PC-9 (cell line): Measurements from ENCODE around the gene HOXC10. TPM values are rescaled to one million over a fixed set of nuclear protein-coding genes. Genes with fewer than 3 reads are reported as not detected.

ENCODE experiments used
- BruUV-seq: library from RNA; stranded (reverse); fragments of 400-500 nt; replicated peaks from 2 replicates; lab custom pipeline; 2021; lab: Mats Ljungman, UMichigan
- CTCF ChIA-PET: fragments of 300-600 bp; sonication (Branson Sonifier 250); formaldehyde crosslinking; loops from one replicate; lab custom pipeline; 2022; ENCODE audit warnings: antibody characterized with exemption; lab: Charles Lee
- POLR2A ChIA-PET: fragments of 300-600 bp; sonication (Branson Sonifier 250); formaldehyde crosslinking; loops from one replicate; lab custom pipeline; 2022; ENCODE audit warnings: antibody characterized with exemption; ENCODE audit not compliant: unreplicated experiment; lab: Charles Lee
- DNase-seq, 2 experiments: peaks; one replicate each; pipeline versions ENCODE4 v3.0.0 to v3.0.0-alpha.2; 2015 to 2022; ENCODE audit warnings: mixed read lengths in 1 of 2
- H2AFZ ChIP-seq: fragments of 200-600 bp; sonication (generic); 2 replicates; pipeline ENCODE4 v1.8.1; 2017; ENCODE audit warnings: antibody characterized with exemption
- H3F3A ChIP-seq: fragments of 200-600 bp; sonication (generic); 2 replicates; pipeline ENCODE4 v1.8.1; 2017; ENCODE audit warnings: antibody characterized with exemption, mild to moderate bottlenecking, low read depth; ENCODE audit not compliant: insufficient read depth
- H3K27ac ChIP-seq: fragments of 200-600 bp; sonication (generic); 2 replicates; pipeline ENCODE4 v1.6.1; 2016; ENCODE audit warnings: mixed run types
- H3K27me3 ChIP-seq: fragments of 200-600 bp; sonication (generic); 2 replicates; pipeline ENCODE4 v1.6.1; 2016; ENCODE audit warnings: low read depth, mixed run types; ENCODE audit not compliant: insufficient read depth
- H3K36me3 ChIP-seq: fragments of 200-600 bp; sonication (generic); 2 replicates; pipeline ENCODE4 v1.6.1; 2016; ENCODE audit warnings: low read depth, mixed run types
- H3K4me1 ChIP-seq: fragments of 200-600 bp; sonication (generic); replicated peaks from 2 replicates; pipeline ENCODE4 v1.6.1; 2016; ENCODE audit warnings: mixed run types; ENCODE audit not compliant: insufficient read depth
- H3K4me2 ChIP-seq: fragments of 200-600 bp; sonication (generic); 2 replicates; pipeline ENCODE4 v1.6.1; 2017; ENCODE audit warnings: mixed run types
- H3K4me3 ChIP-seq: fragments of 200-600 bp; sonication (generic); 2 replicates; pipeline ENCODE4 v1.6.1; 2016; ENCODE audit warnings: mixed run types
- H3K79me2 ChIP-seq: fragments of 200-600 bp; sonication (generic); 2 replicates; pipeline ENCODE4 v1.6.1; 2017; ENCODE audit warnings: low read depth, mixed run types
- H3K9me2 ChIP-seq: fragments of 200-600 bp; sonication (generic); 2 replicates; pipeline ENCODE4 v1.8.1; 2017; ENCODE audit warnings: mild to moderate bottlenecking; ENCODE audit not compliant: insufficient read depth
- H3K9me3 ChIP-seq: fragments of 200-600 bp; sonication (generic); 2 replicates; pipeline ENCODE4 v1.8.1; 2016; ENCODE audit warnings: low read depth; ENCODE audit not compliant: insufficient read depth
- H4K20me1 ChIP-seq: fragments of 200-600 bp; sonication (generic); 2 replicates; pipeline ENCODE4 v1.8.1; 2017; ENCODE audit not compliant: insufficient read depth
- CTCF ChIP-seq: fragments of 200-600 bp; sonication (generic); conservative IDR thresholded peaks from 2 replicates; pipeline ENCODE4 v1.6.1; 2017; ENCODE audit warnings: mixed run types, antibody characterized with exemption, mild to moderate bottlenecking, moderate library complexity
- EZH2 ChIP-seq: fragments of 200-600 bp; sonication (generic); IDR thresholded peaks from 2 replicates; pipeline ENCODE4 v1.8.0; 2017; ENCODE audit warnings: antibody characterized with exemption, low read depth
- intact Hi-C: fragments of 100-400 bp; cut with micrococcal nuclease; formaldehyde crosslinking; loops from one replicate; pipeline ENCODE4 v1.10.0; 2022; ENCODE audit not compliant: unreplicated experiment
- total RNA-seq: library from RNA; stranded (reverse); gene quantifications from 2 replicates; pipeline ENCODE4 v1.2.3, GENCODE V29; 2021

Gene HOXC10
- total RNA-seq, 1 experiment from 2014 or later = 1.1 TPM

GRCh38 chr12:53952871-53953734 is 31.8 kb upstream of the HOXC10 start:
- peak overlapping the region; percentile 83 for H3K4me2 ChIP-seq

GRCh38 chr12:53953831-53954693 is 30.9 kb upstream of the HOXC10 start:
- H2AFZ ChIP-seq = no peak overlapping the region
- no peaks in the 10 kb centered on the region for H4K20me1 ChIP-seq
- peaks cover 14% of the 10 kb centered on the region; the same call in 1 of the 2 replicates for H3F3A ChIP-seq
- H3K27ac ChIP-seq = no peak overlapping the region
- H3K4me1 ChIP-seq = peaks cover 15% of the 10 kb centered on the region
- TF ChIP-seq CTCF = no peak
- no peak for TF ChIP-seq EZH2
- H3K36me3 ChIP-seq = no peaks in the 10 kb centered on the region
- DNase-seq = no peak
- H3K9me3 ChIP-seq = no peaks in the 10 kb centered on the region
- CTCF ChIA-PET = interaction anchor here (0.6 kb wide), 1 partner anchor 150 kb away, joined by 9 read pairs; no protein-coding TSS in a partner anchor
- POLR2A ChIA-PET = no interaction called here
- peak overlapping the region; percentile 54 for H3K4me3 ChIP-seq
- no TSS peak for BruUV-seq
- no peaks in the 10 kb centered on the region for H3K9me2 ChIP-seq
- H3K79me2 ChIP-seq = no peaks in the 10 kb centered on the region
- intact Hi-C loops = loop anchor here (1.0 to 5.0 kb wide), 4 partner anchors 87 to 207 kb away; no protein-coding TSS in a partner anchor
- no peaks in the 10 kb centered on the region for H3K27me3 ChIP-seq
- peak overlapping the region; percentile 83 for H3K4me2 ChIP-seq

More at GRCh38 chr12:53952871-53953734, 31.8 kb upstream of the HOXC10 start:
- POLR2A ChIA-PET = no interaction called here
- intact Hi-C loops = loop anchor here (1.0 to 5.0 kb wide), 4 partner anchors 86 to 206 kb away; no protein-coding TSS in a partner anchor
- no peaks in the 10 kb centered on the region for H3K9me2 ChIP-seq
- H3K27ac ChIP-seq = no peak overlapping the region
- CTCF ChIA-PET = interaction anchor here (0.6 kb wide), 1 partner anchor 1611 kb away, joined by 3 read pairs; no protein-coding TSS in a partner anchor
- no peaks in the 10 kb centered on the region for H3K79me2 ChIP-seq
- BruUV-seq = no TSS peak
- DNase-seq = peak; percentile 77 to 85
- no peaks in the 10 kb centered on the region for H3K9me3 ChIP-seq
- peak overlapping the region; percentile 74 for H2AFZ ChIP-seq
- H3K4me1 ChIP-seq = peaks cover 23% of the 10 kb centered on the region
- no peaks in the 10 kb centered on the region for H3K27me3 ChIP-seq
- H3F3A ChIP-seq = peaks cover 14% of the 10 kb centered on the region; the same call in 1 of the 2 replicates
- H3K36me3 ChIP-seq = no peaks in the 10 kb centered on the region
- H3K4me3 ChIP-seq = peak overlapping the region; percentile 54
- no peaks in the 10 kb centered on the region for H4K20me1 ChIP-seq
- TF ChIP-seq CTCF = no peak
- no peak for TF ChIP-seq EZH2

- Histone ChIP-seq H2AFZ (no peak within 1 kb of the TSS), H3K4me1 (peaks cover 15% of the 10 kb centered on the region), H3K4me2 (peak within 1 kb of the TSS; percentile 83), H3K27ac (no peak within 1 kb of the TSS), H3K9me2 (no peaks in the 10 kb centered on the region), H3K4me3 (peak within 1 kb of the TSS; percentile 54), H3K9me3 (no peaks in the 10 kb centered on the region), H3K36me3 (no peaks in the 10 kb centered on the region), H3K27me3 (no peaks in the 10 kb centered on the region), H3F3A (peaks cover 14% of the 10 kb centered on the region; the same call in 1 of the 2 replicates), H4K20me1 (no peaks in the 10 kb centered on the region), H3K79me2 (no peaks in the 10 kb centered on the region)
- TF ChIP-seq CTCF (no peak), EZH2 (no peak)
- BruUV-seq = no TSS peak
- POLR2A ChIA-PET = no interaction called here
- CTCF ChIA-PET = no interaction called here
- intact Hi-C loops = loop anchor here (5.0 kb wide), 1 partner anchor 87 kb away; no protein-coding TSS in a partner anchor
- DNase-seq = no peak
Observed at GRCh38 chr12:53954694-53955035, 30.3 kb upstream of the HOXC10 start, which contains the start of gene HOXC12. Gene HOXC12, plus strand, starts transcription at chr12:53954903. Its CDS starts 27 bp downstream, at chr12:53954930.
